GM18951 (cell line): ENCODE results near the gene ATXN2.
"Not testable (repeated sequence)": the region's sequence is repeated elsewhere in the genome, so short reads cannot be mapped to it uniquely, and the experiment has no call there.

Experiments used
- POLR2A ChIP-seq: IDR thresholded peaks from 4 replicates; pipeline ENCODE4 v1.6.1; 2011; ENCODE audit warnings: mild to moderate bottlenecking; ENCODE audit not compliant: insufficient read length, insufficient read depth; ENCODE audit errors: extremely low read depth
- in situ Hi-C: fragments of 300-500 bp; cut with MboI; formaldehyde crosslinking; loops from one replicate; pipeline ENCODE4 v1.12.0; 2022; ENCODE audit warnings: low sequenced_read_pairs, mixed read lengths, inconsistent platforms; ENCODE audit not compliant: unreplicated experiment

The ATXN2 gene, protein sequence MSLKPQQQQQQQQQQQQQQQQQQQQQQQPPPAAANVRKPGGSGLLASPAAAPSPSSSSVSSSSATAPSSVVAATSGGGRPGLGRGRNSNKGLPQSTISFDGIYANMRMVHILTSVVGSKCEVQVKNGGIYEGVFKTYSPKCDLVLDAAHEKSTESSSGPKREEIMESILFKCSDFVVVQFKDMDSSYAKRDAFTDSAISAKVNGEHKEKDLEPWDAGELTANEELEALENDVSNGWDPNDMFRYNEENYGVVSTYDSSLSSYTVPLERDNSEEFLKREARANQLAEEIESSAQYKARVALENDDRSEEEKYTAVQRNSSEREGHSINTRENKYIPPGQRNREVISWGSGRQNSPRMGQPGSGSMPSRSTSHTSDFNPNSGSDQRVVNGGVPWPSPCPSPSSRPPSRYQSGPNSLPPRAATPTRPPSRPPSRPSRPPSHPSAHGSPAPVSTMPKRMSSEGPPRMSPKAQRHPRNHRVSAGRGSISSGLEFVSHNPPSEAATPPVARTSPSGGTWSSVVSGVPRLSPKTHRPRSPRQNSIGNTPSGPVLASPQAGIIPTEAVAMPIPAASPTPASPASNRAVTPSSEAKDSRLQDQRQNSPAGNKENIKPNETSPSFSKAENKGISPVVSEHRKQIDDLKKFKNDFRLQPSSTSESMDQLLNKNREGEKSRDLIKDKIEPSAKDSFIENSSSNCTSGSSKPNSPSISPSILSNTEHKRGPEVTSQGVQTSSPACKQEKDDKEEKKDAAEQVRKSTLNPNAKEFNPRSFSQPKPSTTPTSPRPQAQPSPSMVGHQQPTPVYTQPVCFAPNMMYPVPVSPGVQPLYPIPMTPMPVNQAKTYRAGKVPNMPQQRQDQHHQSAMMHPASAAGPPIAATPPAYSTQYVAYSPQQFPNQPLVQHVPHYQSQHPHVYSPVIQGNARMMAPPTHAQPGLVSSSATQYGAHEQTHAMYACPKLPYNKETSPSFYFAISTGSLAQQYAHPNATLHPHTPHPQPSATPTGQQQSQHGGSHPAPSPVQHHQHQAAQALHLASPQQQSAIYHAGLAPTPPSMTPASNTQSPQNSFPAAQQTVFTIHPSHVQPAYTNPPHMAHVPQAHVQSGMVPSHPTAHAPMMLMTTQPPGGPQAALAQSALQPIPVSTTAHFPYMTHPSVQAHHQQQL

GRCh38 chr12:111598637-111599452 lies at the start of gene ATXN2:
TSS of gene ATXN2 (minus strand) at chr12:111599315. CDS start at chr12:111599034, 281 bp downstream.
- TF ChIP-seq POLR2A, result no peak
- in situ Hi-C loops, result no loop called here

GRCh38 chr12:111645433-111645832 lies 46.3 kb upstream of the ATXN2 start:
- in situ Hi-C loops, result no loop called here
- TF ChIP-seq POLR2A, result no peak

DNA sequence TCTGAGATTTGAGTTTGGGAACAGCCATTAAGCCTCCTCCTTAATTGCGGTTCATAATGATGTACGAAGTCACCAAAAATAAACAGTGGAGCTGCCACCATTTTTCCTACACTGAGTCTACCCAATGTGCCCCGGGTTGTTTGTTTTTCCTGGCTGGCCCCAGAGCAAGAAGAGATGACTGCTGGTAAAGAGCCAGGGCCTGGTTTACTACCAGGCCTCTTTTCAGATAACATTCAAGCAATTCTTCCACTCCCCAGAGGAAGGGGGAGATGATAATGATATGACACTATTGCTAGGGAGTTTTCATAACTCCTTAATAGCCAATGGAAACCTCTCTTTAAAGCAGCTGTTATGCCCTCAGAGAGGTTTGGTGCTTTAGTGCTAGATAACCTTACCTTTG lies 44.3 kb upstream of the ATXN2 start:
- no peak for TF ChIP-seq POLR2A
- in situ Hi-C loops, result no loop called here

DNA sequence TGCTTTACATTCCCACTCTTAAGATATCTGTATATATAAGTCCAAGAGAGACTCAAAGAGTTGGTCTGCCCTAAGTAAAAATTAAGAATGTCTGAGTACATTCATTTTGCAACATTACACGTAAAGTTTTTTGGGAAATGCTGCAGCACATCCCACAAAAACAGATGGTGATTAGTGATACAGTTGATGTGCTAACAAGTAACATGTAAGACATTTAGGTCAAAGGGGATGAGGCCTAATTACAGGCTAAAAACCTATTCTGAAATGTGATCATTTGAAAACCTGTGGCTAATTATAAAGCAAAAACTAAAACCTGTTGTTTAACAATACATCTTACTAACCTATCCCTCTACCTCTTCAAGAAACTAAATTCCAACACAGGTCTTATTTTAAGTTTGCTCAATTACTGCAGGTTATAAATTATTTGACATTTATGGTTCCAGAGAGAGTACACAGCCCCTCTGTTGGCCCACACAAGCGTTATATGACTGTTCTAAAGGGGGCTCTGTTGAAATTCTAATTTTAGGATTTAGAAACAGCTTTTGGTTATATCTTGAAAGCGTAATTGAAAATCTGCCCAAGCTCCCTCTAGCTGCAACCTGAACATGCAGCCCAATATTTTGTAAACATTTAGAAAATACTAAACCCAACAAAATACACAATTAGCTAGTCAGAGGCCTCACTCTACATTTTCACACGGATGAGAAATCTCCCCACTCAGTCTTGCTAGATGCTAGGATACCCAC lies 43.7 kb upstream of the ATXN2 start:
- in situ Hi-C loops, result no loop called here
- no peak for TF ChIP-seq POLR2A

DNA sequence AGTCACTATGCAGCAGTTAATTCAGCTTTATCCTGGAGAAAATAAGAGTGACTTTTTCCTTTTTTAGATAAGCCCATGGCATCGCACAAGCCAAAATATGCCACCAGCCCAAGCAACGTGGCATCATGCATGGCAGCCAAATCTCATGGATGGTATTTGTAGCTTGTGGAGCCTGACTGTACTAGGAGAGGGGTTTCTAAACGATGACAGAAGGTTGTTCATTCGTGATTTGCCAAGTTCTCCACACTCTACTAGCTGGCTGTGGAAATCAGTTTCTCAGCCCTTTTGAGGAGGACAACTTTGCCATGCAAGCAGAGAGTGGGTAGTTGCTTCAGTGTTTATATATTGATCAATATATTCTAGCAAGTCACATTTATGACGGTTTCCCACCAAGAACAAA lies 41.4 kb upstream of the ATXN2 start:
- in situ Hi-C loops, result no loop called here
- TF ChIP-seq POLR2A, result no peak

- TF ChIP-seq POLR2A, result no peak
- in situ Hi-C loops, result no loop called here
Measured at GRCh38 chr12:111638556-111638955, 39.4 kb upstream of the ATXN2 start.

GRCh38 chr12:111636209-111636945 lies 37.3 kb upstream of the ATXN2 start:
- in situ Hi-C loops, result no loop called here
- no peak for TF ChIP-seq POLR2A

GRCh38 chr12:111635524-111635923 lies 36.4 kb upstream of the ATXN2 start:
- in situ Hi-C loops, result no loop called here
- no peak for TF ChIP-seq POLR2A

GRCh38 chr12:111628505-111629260 lies 29.6 kb upstream of the ATXN2 start:
- no peak for TF ChIP-seq POLR2A
- in situ Hi-C loops, result no loop called here

GRCh38 chr12:111626230-111626629 lies 27.1 kb upstream of the ATXN2 start:
- in situ Hi-C loops, result no loop called here
- no peak for TF ChIP-seq POLR2A

GRCh38 chr12:111624540-111624939 lies 25.4 kb upstream of the ATXN2 start:
- in situ Hi-C loops, result no loop called here
- no peak for TF ChIP-seq POLR2A

DNA sequence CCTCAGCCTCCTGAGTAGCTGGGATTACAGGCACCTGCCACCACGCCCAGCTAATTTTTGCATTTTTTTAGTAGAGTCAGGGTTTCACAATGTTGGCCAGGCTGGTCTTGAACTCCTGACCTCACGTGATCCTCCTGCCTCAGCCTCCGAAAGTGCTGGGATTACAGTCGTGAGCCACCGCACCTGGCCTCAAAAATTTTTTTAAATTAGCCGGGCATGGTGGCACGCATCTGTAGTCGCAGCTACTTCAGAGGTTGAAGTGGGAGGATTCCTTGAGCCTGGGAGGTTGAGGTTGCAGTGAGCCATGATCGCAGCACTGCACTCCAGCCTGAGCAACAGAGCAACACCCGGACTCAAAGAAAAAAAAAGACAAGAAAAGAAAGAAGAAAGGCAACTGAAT lies 18.7 kb upstream of the ATXN2 start:
- in situ Hi-C loops, result not testable (repeated sequence)
